WERI-Rb-1 (cell line): Measurements from ENCODE around the gene ANKRD12.

Experiments
- DNase-seq: peaks from one replicate; pipeline ENCODE4 v3.0.0-alpha.2; 2020
- H3K27ac ChIP-seq: fragments of 250-450 bp; sonication (Bioruptor Pico); 2 replicates; pipeline ENCODE4 v1.5.1; 2020; ENCODE audit warnings: mild to moderate bottlenecking, moderate library complexity
- H3K27me3 ChIP-seq: fragments of 250-450 bp; sonication (Bioruptor Pico); 2 replicates; pipeline ENCODE4 v1.5.1; 2021; ENCODE audit warnings: mild to moderate bottlenecking, low read depth, moderate library complexity; ENCODE audit not compliant: insufficient read depth, severe bottlenecking
- H3K36me3 ChIP-seq: fragments of 250-450 bp; sonication (Bioruptor Pico); 2 replicates; pipeline ENCODE4 v1.5.1; 2020; ENCODE audit warnings: mild to moderate bottlenecking, moderate library complexity
- H3K4me3 ChIP-seq: 2 replicates; pipeline ENCODE4 v1.5.1; 2011; ENCODE audit warnings: low read depth, mild to moderate bottlenecking, control low read depth, low read length
- H3K9me3 ChIP-seq: fragments of 250-450 bp; sonication (Bioruptor Pico); 2 replicates; pipeline ENCODE4 v1.5.1; 2021; ENCODE audit warnings: mild to moderate bottlenecking, moderate library complexity; ENCODE audit not compliant: severe bottlenecking
- TF ChIP-seq, protein P1 (sequence below): IDR thresholded peaks from 2 replicates; pipeline ENCODE4 v1.5.1; 2011; ENCODE audit warnings: low read depth, mild to moderate bottlenecking, control low read depth, inconsistent platforms, low read length

ANKRD12 gene

DNA sequence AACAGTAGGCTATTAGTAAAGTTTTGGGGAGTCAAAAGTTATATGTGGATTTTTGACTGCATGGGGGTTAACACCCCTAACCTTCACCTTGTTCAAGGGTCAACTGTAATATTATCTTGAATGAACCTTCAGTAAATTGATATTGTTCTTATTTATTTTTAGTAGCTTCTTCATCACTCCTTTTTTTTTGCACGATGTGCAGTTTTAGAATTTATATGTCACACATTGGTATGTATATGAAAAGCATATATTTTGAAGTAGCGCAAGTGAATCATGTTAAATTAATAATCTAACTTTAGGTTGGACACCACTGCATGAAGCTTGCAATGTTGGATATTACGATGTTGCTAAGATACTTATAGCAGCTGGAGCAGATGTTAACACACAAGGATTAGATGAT lies 79.9 kb downstream of the ANKRD12 start:
- peaks cover 53% of the 10 kb centered on the region for H3K36me3 ChIP-seq
- TF ChIP-seq, protein P1, sequence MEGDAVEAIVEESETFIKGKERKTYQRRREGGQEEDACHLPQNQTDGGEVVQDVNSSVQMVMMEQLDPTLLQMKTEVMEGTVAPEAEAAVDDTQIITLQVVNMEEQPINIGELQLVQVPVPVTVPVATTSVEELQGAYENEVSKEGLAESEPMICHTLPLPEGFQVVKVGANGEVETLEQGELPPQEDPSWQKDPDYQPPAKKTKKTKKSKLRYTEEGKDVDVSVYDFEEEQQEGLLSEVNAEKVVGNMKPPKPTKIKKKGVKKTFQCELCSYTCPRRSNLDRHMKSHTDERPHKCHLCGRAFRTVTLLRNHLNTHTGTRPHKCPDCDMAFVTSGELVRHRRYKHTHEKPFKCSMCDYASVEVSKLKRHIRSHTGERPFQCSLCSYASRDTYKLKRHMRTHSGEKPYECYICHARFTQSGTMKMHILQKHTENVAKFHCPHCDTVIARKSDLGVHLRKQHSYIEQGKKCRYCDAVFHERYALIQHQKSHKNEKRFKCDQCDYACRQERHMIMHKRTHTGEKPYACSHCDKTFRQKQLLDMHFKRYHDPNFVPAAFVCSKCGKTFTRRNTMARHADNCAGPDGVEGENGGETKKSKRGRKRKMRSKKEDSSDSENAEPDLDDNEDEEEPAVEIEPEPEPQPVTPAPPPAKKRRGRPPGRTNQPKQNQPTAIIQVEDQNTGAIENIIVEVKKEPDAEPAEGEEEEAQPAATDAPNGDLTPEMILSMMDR, result no peak
- DNase-seq, result no peak
- H3K27ac ChIP-seq, result no peak overlapping the region
- no peak overlapping the region for H3K4me3 ChIP-seq
- H3K9me3 ChIP-seq, result no peaks in the 10 kb centered on the region
- H3K27me3 ChIP-seq, result no peaks in the 10 kb centered on the region

GRCh38 chr18:9217743-9218451 lies 81.3 kb downstream of the ANKRD12 start:
- Histone ChIP-seq H3K27ac (no peak overlapping the region), H3K9me3 (no peaks in the 10 kb centered on the region), H3K36me3 (peaks cover 48% of the 10 kb centered on the region), H3K27me3 (no peaks in the 10 kb centered on the region), H3K4me3 (no peak overlapping the region)
- no peak for DNase-seq
- TF ChIP-seq, protein P1, result no peak

- no peaks in the 10 kb centered on the region for H3K9me3 ChIP-seq
- no peak overlapping the region for H3K27ac ChIP-seq
- no peaks in the 10 kb centered on the region for H3K27me3 ChIP-seq
- DNase-seq, result no peak
- no peak overlapping the region for H3K4me3 ChIP-seq
- TF ChIP-seq, protein P1, result no peak
- peaks cover 55% of the 10 kb centered on the region for H3K36me3 ChIP-seq
These were observed 84.5 kb downstream of the ANKRD12 start for GRCh38 chr18:9221040-9221439.

DNA sequence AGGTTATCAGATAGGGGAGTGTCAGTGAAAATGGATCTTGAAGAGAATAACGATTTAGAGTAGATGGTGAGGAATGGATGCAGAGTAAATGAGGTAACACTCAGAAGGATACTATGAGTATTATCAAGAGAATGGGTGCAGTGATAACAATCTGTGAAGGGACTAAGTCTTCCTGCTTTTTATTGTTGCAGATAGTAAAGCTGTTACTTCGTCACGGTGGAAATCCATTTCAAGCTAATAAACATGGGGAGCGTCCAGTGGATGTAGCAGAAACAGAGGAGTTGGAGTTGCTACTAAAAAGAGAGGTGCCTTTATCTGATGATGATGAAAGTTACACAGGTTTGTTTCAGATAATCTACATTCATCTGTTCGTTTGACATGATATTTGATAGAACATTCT lies 85.1 kb downstream of the ANKRD12 start:
- no peaks in the 10 kb centered on the region for H3K27me3 ChIP-seq
- no peak for DNase-seq
- H3K9me3 ChIP-seq, result no peaks in the 10 kb centered on the region
- peaks cover 54% of the 10 kb centered on the region for H3K36me3 ChIP-seq
- H3K4me3 ChIP-seq, result no peak overlapping the region
- TF ChIP-seq, protein P1, result no peak
- no peak overlapping the region for H3K27ac ChIP-seq

DNA sequence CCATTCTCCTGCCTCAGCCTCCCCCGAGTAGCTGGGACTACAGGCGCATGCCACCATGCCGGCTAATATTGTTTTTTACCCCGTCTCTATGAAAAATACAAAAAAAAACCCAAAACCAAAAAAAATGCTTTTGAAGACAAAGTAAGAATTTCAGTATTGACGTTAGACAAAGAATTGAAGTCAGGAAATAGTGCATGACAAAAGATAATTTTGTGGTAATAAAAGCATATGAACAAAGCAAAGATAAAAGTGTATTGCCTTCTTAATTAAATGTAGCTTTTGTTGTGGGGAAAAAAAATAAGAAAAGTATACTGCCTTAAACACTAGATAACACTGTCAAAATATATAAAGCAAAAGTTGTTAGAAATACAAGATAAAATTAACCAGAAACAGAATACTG lies 86.8 kb downstream of the ANKRD12 start:
- DNase-seq, result no peak
- Histone ChIP-seq H3K4me3 (no peak overlapping the region), H3K9me3 (no peaks in the 10 kb centered on the region), H3K27ac (no peak overlapping the region), H3K27me3 (no peaks in the 10 kb centered on the region), H3K36me3 (peaks cover 45% of the 10 kb centered on the region)
- TF ChIP-seq, protein P1, result no peak

GRCh38 chr18:9226463-9226862 lies 89.9 kb downstream of the ANKRD12 start:
- no peak for DNase-seq
- H3K27me3 ChIP-seq, result no peaks in the 10 kb centered on the region
- TF ChIP-seq, protein P1, result no peak
- H3K4me3 ChIP-seq, result no peak overlapping the region
- peaks cover 40% of the 10 kb centered on the region for H3K36me3 ChIP-seq
- no peaks in the 10 kb centered on the region for H3K9me3 ChIP-seq
- H3K27ac ChIP-seq, result no peak overlapping the region
